ENCODE measurements around the gene AMHR2. TPM values are rescaled to one million over a fixed set of nuclear protein-coding genes. Genes with fewer than 3 reads are reported as not detected.
"Not testable (repeated sequence)": the region's sequence is repeated elsewhere in the genome, so short reads cannot be mapped to it uniquely, and the experiment has no call there.

Gene AMHR2
- polyA plus RNA-seq (not detected in 2 replicates), polyA minus RNA-seq (not detected in 2 replicates)

DNA sequence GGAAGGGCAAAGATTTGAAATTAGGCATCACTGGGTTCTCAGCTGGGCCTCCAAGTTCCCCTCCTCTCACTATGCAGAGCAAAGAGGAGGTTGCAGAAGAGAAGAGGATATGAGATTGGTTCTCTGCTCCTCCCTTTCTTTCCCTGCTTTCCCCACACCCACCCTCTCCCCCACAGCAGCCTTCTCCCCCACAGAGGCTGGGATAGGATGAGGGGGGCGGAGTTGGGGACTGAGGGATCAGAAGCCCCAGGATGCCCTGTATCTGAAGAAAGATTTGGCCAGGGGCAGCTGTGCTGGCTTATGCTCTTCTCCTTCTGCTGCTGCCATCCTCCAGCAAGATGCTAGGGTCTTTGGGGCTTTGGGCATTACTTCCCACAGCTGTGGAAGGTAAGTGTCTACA, at the start of gene AMHR2:
Gene AMHR2, plus strand, starts transcription at position 259 of the 400 bp plus-strand sequence. Its CDS starts 80 bp downstream, at position 339.
- no peak for TF ChIP-seq CTCF (IDR thresholded peaks at IDR 0.05; ENCODE audit: poor library complexity, severe bottlenecking)
- no peak for TF ChIP-seq SMC3 (conservative IDR thresholded peaks at IDR 0.05; ENCODE audit: poor library complexity)
- no peak for TF ChIP-seq RAD21 (conservative IDR thresholded peaks at IDR 0.05)
- no peak for TF ChIP-seq POLR2AphosphoS5 (IDR thresholded peaks at IDR 0.05)
- no peak for TF ChIP-seq EP300 (conservative IDR thresholded peaks at IDR 0.05; ENCODE audit: poor library complexity, severe bottlenecking)
- no peak for TF ChIP-seq MXI1 (conservative IDR thresholded peaks at IDR 0.05; ENCODE audit: poor library complexity, severe bottlenecking)
- TF ChIP-seq TAF1 (IDR thresholded peaks at IDR 0.05; ENCODE audit: low read depth) = no peak
- no peak for TF ChIP-seq REST (IDR thresholded peaks at IDR 0.05; ENCODE audit: borderline replicate concordance)
- no peak for TF ChIP-seq EZH2 (IDR thresholded peaks at IDR 0.05; ENCODE audit: borderline replicate concordance, insufficient read depth, low read length, poor library complexity, severe bottlenecking)
- H3K27ac ChIP-seq (ENCODE audit: low read length) = no peak within 1 kb of the TSS

DNA sequence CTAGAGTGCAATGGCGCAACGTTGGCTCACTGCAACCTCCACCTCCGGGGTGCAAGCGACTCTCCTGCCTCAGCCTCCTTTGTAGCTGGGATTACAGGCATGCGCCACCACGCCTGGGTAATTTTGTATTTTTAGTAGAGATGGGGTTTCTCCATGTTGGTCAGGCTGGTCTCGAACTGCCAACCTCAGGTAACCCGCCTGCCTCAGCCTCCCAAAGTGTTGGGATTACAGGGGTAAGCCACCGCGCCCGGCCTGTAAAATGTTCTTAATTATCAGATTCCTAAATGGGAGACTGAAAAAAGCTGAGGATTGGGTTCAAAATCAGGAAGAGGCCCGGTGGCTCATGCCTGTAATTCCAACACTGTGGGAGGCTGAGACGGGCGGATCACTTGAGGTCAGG, 49.4 kb upstream of the AMHR2 start:
- not testable (repeated sequence) for H3K27me3 ChIP-seq (ENCODE audit: insufficient read depth, low read depth, low read length); H3K9me3 ChIP-seq (ENCODE audit: low read length); H3K4me2 ChIP-seq (ENCODE audit: low read length); H3K36me3 ChIP-seq (ENCODE audit: insufficient read depth, low read length); H3K27ac ChIP-seq (ENCODE audit: low read length); H3K79me2 ChIP-seq (replicated peaks; ENCODE audit: insufficient read depth, low read length); H3F3A ChIP-seq (ENCODE audit: insufficient read depth, low read length, poor library complexity, severe bottlenecking); H4K20me1 ChIP-seq (ENCODE audit: insufficient read depth); H2AFZ ChIP-seq (ENCODE audit: low read depth, low read length); H3K9me2 ChIP-seq (ENCODE audit: insufficient read depth, low read length); H3K9ac ChIP-seq (ENCODE audit: low read length); H3K4me3 ChIP-seq (ENCODE audit: low read length)

More for the DNA sequence above, at the start of gene AMHR2:
- Histone ChIP-seq H3K79me2 (replicated peaks; ENCODE audit: insufficient read depth, low read length) (no peaks in the 10 kb centered on the region), H2AFZ (ENCODE audit: low read depth, low read length) (no peak within 1 kb of the TSS), H3K36me3 (ENCODE audit: insufficient read depth, low read length) (no peaks in the 10 kb centered on the region), H3K27me3 (ENCODE audit: insufficient read depth, low read depth, low read length) (no peaks in the 10 kb centered on the region), H3K4me3 (ENCODE audit: low read length) (no peak within 1 kb of the TSS), H3K9me2 (ENCODE audit: insufficient read depth, low read length) (no peaks in the 10 kb centered on the region), H4K20me1 (ENCODE audit: insufficient read depth) (no peaks in the 10 kb centered on the region), H3K4me2 (ENCODE audit: low read length) (no peak within 1 kb of the TSS), H3K9me3 (ENCODE audit: low read length) (no peaks in the 10 kb centered on the region), H3F3A (ENCODE audit: insufficient read depth, low read length, poor library complexity, severe bottlenecking) (no peaks in the 10 kb centered on the region), H3K9ac (ENCODE audit: low read length) (no peak within 1 kb of the TSS)

GRCh38 chr12:53376747-53377146, 46.9 kb upstream of the AMHR2 start:
- Histone ChIP-seq H3K4me2 (ENCODE audit: low read length) (no peak overlapping the region), H3K4me3 (ENCODE audit: low read length) (no peak overlapping the region), H3K9me2 (ENCODE audit: insufficient read depth, low read length) (no peaks in the 10 kb centered on the region), H3K9ac (ENCODE audit: low read length) (no peak overlapping the region), H3K9me3 (ENCODE audit: low read length) (no peaks in the 10 kb centered on the region), H3K27ac (ENCODE audit: low read length) (no peak overlapping the region), H3K27me3 (ENCODE audit: insufficient read depth, low read depth, low read length) (no peaks in the 10 kb centered on the region), H3K79me2 (replicated peaks; ENCODE audit: insufficient read depth, low read length) (peaks cover 7% of the 10 kb centered on the region), H4K20me1 (ENCODE audit: insufficient read depth) (no peaks in the 10 kb centered on the region), H3K36me3 (ENCODE audit: insufficient read depth, low read length) (no peaks in the 10 kb centered on the region), H3F3A (ENCODE audit: insufficient read depth, low read length, poor library complexity, severe bottlenecking) (no peaks in the 10 kb centered on the region), H2AFZ (ENCODE audit: low read depth, low read length) (no peak overlapping the region)
- TF ChIP-seq EP300 (conservative IDR thresholded peaks at IDR 0.05; ENCODE audit: poor library complexity, severe bottlenecking) (no peak), CTCF (IDR thresholded peaks at IDR 0.05; ENCODE audit: poor library complexity, severe bottlenecking) (no peak), SMC3 (conservative IDR thresholded peaks at IDR 0.05; ENCODE audit: poor library complexity) (no peak), TAF1 (IDR thresholded peaks at IDR 0.05; ENCODE audit: low read depth) (no peak), RAD21 (conservative IDR thresholded peaks at IDR 0.05) (no peak), EZH2 (IDR thresholded peaks at IDR 0.05; ENCODE audit: borderline replicate concordance, insufficient read depth, low read length, poor library complexity, severe bottlenecking) (no peak), POLR2AphosphoS5 (IDR thresholded peaks at IDR 0.05) (no peak), REST (IDR thresholded peaks at IDR 0.05; ENCODE audit: borderline replicate concordance) (no peak), MXI1 (conservative IDR thresholded peaks at IDR 0.05; ENCODE audit: poor library complexity, severe bottlenecking) (no peak)

Data from neural cell (in vitro differentiated cells).